HepG2 (cell line): ENCODE data around the gene CCDC181. TPM values are rescaled to one million over a fixed set of nuclear protein-coding genes. Genes with fewer than 3 reads are reported as not detected.
A peak's percentile ranks its signal among the peaks of the same experiment; 100 is the strongest.

Experiments used
- ATM ChIP-seq: fragments of 450-650 bp; IDR thresholded peaks from 2 replicates; pipeline ENCODE4 v1.7.1; 2017; ENCODE audit warnings: mild to moderate bottlenecking, borderline replicate concordance
- CCDC6 ChIP-seq: sonication (generic); formaldehyde crosslinking; IDR thresholded peaks from 2 replicates; pipeline ENCODE4 v1.8.1; 2022; ENCODE audit warnings: mild to moderate bottlenecking, missing genetic modification reagents, moderate library complexity
- CEBPG ChIP-seq: IDR thresholded peaks from 2 replicates; pipeline ENCODE4 v1.6.1; 2016
- CHD2 ChIP-seq: IDR thresholded peaks from 2 replicates; pipeline ENCODE4 v1.6.1; 2011; ENCODE audit warnings: low read depth, low read length, improper control_type of control experiment
- FOXA1 ChIP-seq, 2 experiments: fragments of 450-650 bp in 1 of 2; sonication (generic) in 1 of 2; formaldehyde crosslinking in 1 of 2; IDR thresholded peaks; 2 replicates each; pipeline versions ENCODE4 v1.4.0 to v1.6.1; 2016 to 2020; ENCODE audit warnings: missing genetic modification reagents in 1 of 2
- HMGXB4 ChIP-seq, 2 experiments: sonication (generic) in 1 of 2; formaldehyde crosslinking in 1 of 2; IDR thresholded peaks; 2 replicates each; pipeline versions ENCODE4 v1.4.0 to v1.6.1; 2018 to 2020; ENCODE audit warnings: missing genetic modification reagents in 2 of 2, borderline replicate concordance in 1 of 2, low read depth in 1 of 2, mild to moderate bottlenecking in 1 of 2, missing biosample characterization in 1 of 2
- KDM4B ChIP-seq: sonication (generic); formaldehyde crosslinking; IDR thresholded peaks from 2 replicates; pipeline ENCODE4 v1.4.0; 2020; ENCODE audit warnings: missing genetic modification reagents
- KDM6A ChIP-seq: IDR thresholded peaks from 2 replicates; pipeline ENCODE4 v1.6.1; 2016; ENCODE audit warnings: low read depth
- MATR3 ChIP-seq: sonication (generic); formaldehyde crosslinking; IDR thresholded peaks from 2 replicates; pipeline ENCODE4 v1.4.0; 2020; ENCODE audit warnings: missing genetic modification reagents
- MEF2D ChIP-seq: sonication (generic); formaldehyde crosslinking; IDR thresholded peaks from 2 replicates; pipeline ENCODE4 v1.5.1; 2020; ENCODE audit warnings: mild to moderate bottlenecking, missing genetic modification reagents
- NR2C2 ChIP-seq: sonication (generic); formaldehyde crosslinking; IDR thresholded peaks from 2 replicates; pipeline ENCODE4 v1.4.0; 2020; ENCODE audit warnings: missing genetic modification reagents, mild to moderate bottlenecking, moderate library complexity, borderline replicate concordance
- PAF1 ChIP-seq: IDR thresholded peaks from 2 replicates; pipeline ENCODE4 v1.6.1; 2016; ENCODE audit warnings: missing genetic modification reagents, missing compliant biosample characterization
- PAWR ChIP-seq: sonication (generic); formaldehyde crosslinking; IDR thresholded peaks from 2 replicates; pipeline ENCODE4 v1.4.0; 2020; ENCODE audit warnings: missing genetic modification reagents, mild to moderate bottlenecking, borderline replicate concordance
- RARG ChIP-seq: sonication (generic); formaldehyde crosslinking; IDR thresholded peaks from 2 replicates; pipeline ENCODE4 v1.4.0; 2020; ENCODE audit warnings: low read depth, mild to moderate bottlenecking, missing genetic modification reagents
- THRA ChIP-seq: sonication (generic); formaldehyde crosslinking; IDR thresholded peaks from 2 replicates; pipeline ENCODE4 v1.4.0; 2020; ENCODE audit warnings: missing genetic modification reagents, borderline replicate concordance
- ZHX1 ChIP-seq: sonication (generic); formaldehyde crosslinking; IDR thresholded peaks from 2 replicates; pipeline ENCODE4 v1.8.1; 2022; ENCODE audit warnings: low read depth, mild to moderate bottlenecking, missing genetic modification reagents
- ZNF292 ChIP-seq: sonication (generic); formaldehyde crosslinking; IDR thresholded peaks from 2 replicates; pipeline ENCODE4 v1.8.1; 2022; ENCODE audit warnings: mild to moderate bottlenecking, low read depth, missing genetic modification reagents, borderline replicate concordance
- ZNF891 ChIP-seq: sonication (generic); formaldehyde crosslinking; IDR thresholded peaks from 2 replicates; pipeline ENCODE4 v1.5.0; 2020; ENCODE audit warnings: mild to moderate bottlenecking, missing genetic modification reagents
- ZSCAN21 ChIP-seq: sonication (generic); formaldehyde crosslinking; IDR thresholded peaks from 2 replicates; pipeline ENCODE4 v1.8.0; 2022; ENCODE audit warnings: mild to moderate bottlenecking, missing genetic modification reagents, moderate library complexity, borderline replicate concordance
- polyA plus RNA-seq, 8 experiments: library from polyadenylated mRNA; depleted of rRNA in 3 of 8; stranded (reverse) in 7 of 8; unstranded in 1 of 8; fragments of >200 nt; fragmentation: Illumina TruSeq in 4 of 8; extraction: Trizol in 4 of 8; gene quantifications; 2 replicates each; pipeline versions ENCODE4 v1.2.1 to v1.2.3, GENCODE V29; 2011 to 2016; ENCODE audit warnings: low read depth in 4 of 8, missing spikeins in 1 of 8, mixed read lengths in 1 of 8; ENCODE audit not compliant: insufficient read depth in 1 of 8
- total RNA-seq, 5 experiments: library from RNA; depleted of rRNA; stranded (reverse); fragments of >200 nt; fragmentation: Illumina TruSeq; extraction: Trizol; gene quantifications; 2 replicates each; pipeline ENCODE4 v1.2.3, GENCODE V29; 2016; ENCODE audit warnings: low read depth in 1 of 5
- TF ChIP-seq, protein P1 (sequence below): sonication (generic); formaldehyde crosslinking; conservative IDR thresholded peaks from 2 replicates; pipeline ENCODE4 v1.4.0; 2020; ENCODE audit warnings: missing genetic modification reagents

The CCDC181 gene
- total and polyA plus RNA-seq, 2 of the 13 experiments (the other 11 are each of a cell fraction or from before 2014, with no cell fraction given) = 0.07 TPM; not detected in 1

GRCh38 chr1:169368406-169368769 lies 58.9 kb downstream of the CCDC181 start (continued):
- TF ChIP-seq HMGXB4 (CRISPR knock-in tag; IDR thresholded peaks at IDR 0.05; ENCODE audit: borderline replicate concordance in 1 of 2, low read depth in 1 of 2) (0 out of 4 replicates have a peak, but pooled peaks of 1 of the 2 experiments have one; percentile 7), KDM4B (CRISPR knock-in tag) (0 out of 2 replicates have a peak, but pooled peaks have one; percentile 4), FOXA1 (IDR thresholded peaks at IDR 0.05) (no peak), FOXA1 (CRISPR knock-in tag; IDR thresholded peaks at IDR 0.05) (no peak), MATR3 (CRISPR knock-in tag) (no peak), MEF2D (CRISPR knock-in tag) (no peak), RARG (CRISPR knock-in tag) (no peak), CEBPG (no peak), CHD2 (no peak), ZNF891 (no peak), THRA (CRISPR knock-in tag) (no peak), CCDC6 (no peak), ZSCAN21 (CRISPR knock-in tag) (no peak), PAF1 (CRISPR knock-in tag) (no peak), ZHX1 (CRISPR knock-in tag) (no peak), NR2C2 (no peak), PAWR (no peak), ZNF292 (CRISPR knock-in tag) (0 out of 2 replicates have a peak, but pooled peaks have one; percentile 18), ATM (no peak), KDM6A (CRISPR knock-in tag) (no peak)
- TF ChIP-seq, protein P1, sequence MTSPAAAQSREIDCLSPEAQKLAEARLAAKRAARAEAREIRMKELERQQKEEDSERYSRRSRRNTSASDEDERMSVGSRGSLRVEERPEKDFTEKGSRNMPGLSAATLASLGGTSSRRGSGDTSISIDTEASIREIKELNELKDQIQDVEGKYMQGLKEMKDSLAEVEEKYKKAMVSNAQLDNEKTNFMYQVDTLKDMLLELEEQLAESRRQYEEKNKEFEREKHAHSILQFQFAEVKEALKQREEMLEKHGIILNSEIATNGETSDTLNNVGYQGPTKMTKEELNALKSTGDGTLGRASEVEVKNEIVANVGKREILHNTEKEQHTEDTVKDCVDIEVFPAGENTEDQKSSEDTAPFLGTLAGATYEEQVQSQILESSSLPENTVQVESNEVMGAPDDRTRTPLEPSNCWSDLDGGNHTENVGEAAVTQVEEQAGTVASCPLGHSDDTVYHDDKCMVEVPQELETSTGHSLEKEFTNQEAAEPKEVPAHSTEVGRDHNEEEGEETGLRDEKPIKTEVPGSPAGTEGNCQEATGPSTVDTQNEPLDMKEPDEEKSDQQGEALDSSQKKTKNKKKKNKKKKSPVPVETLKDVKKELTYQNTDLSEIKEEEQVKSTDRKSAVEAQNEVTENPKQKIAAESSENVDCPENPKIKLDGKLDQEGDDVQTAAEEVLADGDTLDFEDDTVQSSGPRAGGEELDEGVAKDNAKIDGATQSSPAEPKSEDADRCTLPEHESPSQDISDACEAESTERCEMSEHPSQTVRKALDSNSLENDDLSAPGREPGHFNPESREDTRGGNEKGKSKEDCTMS (CRISPR knock-in tag) = no peak
